SK-N-SH (cell line): ENCODE results near the gene NT5C1B. TPM values are rescaled to one million over a fixed set of nuclear protein-coding genes. Genes with fewer than 3 reads are reported as not detected.

Experiments used
- CTCF ChIA-PET: fragments of 300-600, 350-600 bp; formaldehyde crosslinking; extraction: SDS; loops from one replicate; lab custom pipeline; 2021; lab: Yijun Ruan, JAX
- POLR2A ChIA-PET: fragments of 350-600 bp; sonication (Branson Sonifier 250); formaldehyde crosslinking; extraction: SDS; loops from one replicate; lab custom pipeline; 2020; ENCODE audit warnings: antibody characterized with exemption, inconsistent platforms; lab: Yijun Ruan, JAX
- DNase-seq: peaks from one replicate; pipeline ENCODE4 v3.0.0; 2012
- H2AFZ ChIP-seq: fragments of 200-600 bp; sonication (generic); 2 replicates; pipeline ENCODE4 v1.8.1; 2016; ENCODE audit warnings: antibody characterized with exemption, mild to moderate bottlenecking, low read depth
- H3F3A ChIP-seq: fragments of 200-600 bp; sonication (generic); replicated peaks from 2 replicates; pipeline ENCODE3; 2016; ENCODE audit warnings: antibody characterized with exemption, mild to moderate bottlenecking; ENCODE audit not compliant: insufficient read depth
- H3K27ac ChIP-seq, 2 experiments: fragments of 200-500 bp in 1 of 2; fragments of 200-600 bp in 1 of 2; sonication (Bioruptor generic) in 1 of 2; sonication (generic), shearing (Covaris generic) in 1 of 2; 2 replicates each; pipeline versions ENCODE4 v1.5.1 to v1.6.1; 2014 to 2016; ENCODE audit warnings: low read depth in 2 of 2, inconsistent platforms in 1 of 2, low read length in 1 of 2, mild to moderate bottlenecking in 1 of 2, mixed read lengths in 1 of 2
- H3K27me3 ChIP-seq: fragments of 200-600 bp; sonication (generic), shearing (Covaris generic); 2 replicates; pipeline ENCODE4 v1.6.1; 2016; ENCODE audit warnings: mixed run types; ENCODE audit not compliant: insufficient read depth
- H3K36me3 ChIP-seq, 2 experiments: fragments of 200-500 bp in 1 of 2; fragments of 200-600 bp in 1 of 2; sonication (Bioruptor generic) in 1 of 2; sonication (generic) in 1 of 2; replicated peaks in 1 of 2; 2 replicates each; pipeline versions ENCODE3 to v1.5.1; 2014 to 2016; ENCODE audit warnings: low read length in 1 of 2, mild to moderate bottlenecking in 1 of 2; ENCODE audit not compliant: insufficient read depth in 2 of 2, control insufficient read depth in 1 of 2
- H3K4me1 ChIP-seq, 2 experiments: fragments of 200-500 bp in 1 of 2; fragments of 200-600 bp in 1 of 2; sonication (Bioruptor generic) in 1 of 2; sonication (generic), shearing (Covaris generic) in 1 of 2; 2 replicates each; pipeline versions ENCODE4 v1.5.1 to v1.6.1; 2014 to 2016; ENCODE audit warnings: low read depth in 1 of 2, low read length in 1 of 2, mixed run types in 1 of 2; ENCODE audit not compliant: insufficient read depth in 2 of 2, control insufficient read depth in 1 of 2
- H3K4me2 ChIP-seq: fragments of 200-600 bp; sonication (generic), shearing (Covaris generic); 2 replicates; pipeline ENCODE4 v1.6.1; 2017; ENCODE audit warnings: mixed run types
- H3K4me3 ChIP-seq, 2 experiments: fragments of 200-500 bp in 1 of 2; fragments of 200-600 bp in 1 of 2; sonication (Bioruptor generic) in 1 of 2; sonication (generic), shearing (Covaris generic) in 1 of 2; 2 replicates each; pipeline versions ENCODE4 v1.5.1 to v1.8.1; 2014 to 2016; ENCODE audit warnings: low read depth in 2 of 2, inconsistent platforms in 1 of 2, low read length in 1 of 2, mild to moderate bottlenecking in 1 of 2, mixed read lengths in 1 of 2, moderate library complexity in 1 of 2
- H3K79me2 ChIP-seq: fragments of 200-600 bp; sonication (generic); 2 replicates; pipeline ENCODE4 v1.8.1; 2017; ENCODE audit warnings: mild to moderate bottlenecking; ENCODE audit not compliant: insufficient read depth
- H3K9ac ChIP-seq: fragments of 200-600 bp; sonication (generic); 2 replicates; pipeline ENCODE4 v1.6.1; 2017; ENCODE audit warnings: mixed run types
- H3K9me2 ChIP-seq: fragments of 200-600 bp; sonication (generic); 2 replicates; pipeline ENCODE4 v1.6.1; 2017; ENCODE audit warnings: mixed run types
- H3K9me3 ChIP-seq: fragments of 200-600 bp; sonication (generic); 2 replicates; pipeline ENCODE4 v1.6.1; 2017; ENCODE audit warnings: mixed run types, mild to moderate bottlenecking, moderate library complexity
- H4K20me1 ChIP-seq: fragments of 200-600 bp; sonication (generic); 2 replicates; pipeline ENCODE4 v1.6.1; 2017; ENCODE audit warnings: mild to moderate bottlenecking, mixed run types; ENCODE audit not compliant: insufficient read depth
- CTCF ChIP-seq: fragments of 200-600 bp; sonication (generic); IDR thresholded peaks from 2 replicates; pipeline ENCODE4 v1.6.1; 2017; ENCODE audit warnings: antibody characterized with exemption, mild to moderate bottlenecking, moderate library complexity
- ELF1 ChIP-seq: IDR thresholded peaks from 2 replicates; pipeline ENCODE4 v1.4.0; 2012
- EZH2phosphoT487 ChIP-seq: fragments of 200-600 bp; sonication (generic); IDR thresholded peaks from 2 replicates; pipeline ENCODE4 v1.6.1; 2017; ENCODE audit warnings: low read depth, mixed run types, mild to moderate bottlenecking, antibody characterized with exemption, moderate library complexity, borderline replicate concordance
- FOSL2 ChIP-seq: IDR thresholded peaks from 2 replicates; pipeline ENCODE4 v1.4.0; 2012; ENCODE audit warnings: low read depth, mild to moderate bottlenecking, moderate library complexity, borderline replicate concordance
- GABPA ChIP-seq: IDR thresholded peaks from 2 replicates; pipeline ENCODE4 v1.4.0; 2012; ENCODE audit warnings: low read depth, mild to moderate bottlenecking
- GATA2 ChIP-seq: sonication (generic); formaldehyde crosslinking; IDR thresholded peaks from 2 replicates; pipeline ENCODE4 v1.5.0; 2020; ENCODE audit warnings: mild to moderate bottlenecking, missing genetic modification reagents
- JUND ChIP-seq: IDR thresholded peaks from 2 replicates; pipeline ENCODE4 v1.4.0; 2012
- MAX ChIP-seq: IDR thresholded peaks from 2 replicates; pipeline ENCODE4 v1.4.0; 2012; ENCODE audit warnings: low read depth
- MXI1 ChIP-seq: IDR thresholded peaks from 2 replicates; pipeline ENCODE4 v1.6.1; 2012; ENCODE audit warnings: mild to moderate bottlenecking, low read depth, low read length, improper control_type of control experiment
- RFX5 ChIP-seq: IDR thresholded peaks from 2 replicates; pipeline ENCODE4 v1.6.1; 2012; ENCODE audit warnings: mild to moderate bottlenecking, improper control_type of control experiment, low read length
- RXRA ChIP-seq: IDR thresholded peaks from 2 replicates; pipeline ENCODE4 v1.4.0; 2012; ENCODE audit warnings: low read depth, mild to moderate bottlenecking, borderline replicate concordance
- TCF12 ChIP-seq: IDR thresholded peaks from 2 replicates; pipeline ENCODE4 v1.4.0; 2012
- TEAD4 ChIP-seq: IDR thresholded peaks from 2 replicates; pipeline ENCODE4 v1.4.0; 2012; ENCODE audit warnings: mild to moderate bottlenecking, borderline replicate concordance; ENCODE audit not compliant: insufficient read depth
- USF1 ChIP-seq: IDR thresholded peaks from 2 replicates; pipeline ENCODE4 v1.4.0; 2012; ENCODE audit warnings: low read depth, borderline replicate concordance
- ZBTB33 ChIP-seq: IDR thresholded peaks from 2 replicates; pipeline ENCODE4 v1.4.0; 2012; ENCODE audit warnings: low read depth, borderline replicate concordance
- WGBS: methylation state at CpG from one replicate; pipeline ENCODE4 v1.1.6; 2017; ENCODE audit warnings: low lambda C conversion rate; 5-methylcytosine and 5-hydroxymethylcytosine counted together
- polyA plus RNA-seq, 3 experiments: library from polyadenylated mRNA; depleted of rRNA; stranded (reverse); fragments of >200 nt; gene quantifications; 2 replicates each; pipeline ENCODE4 v1.2.3, GENCODE V29; 2012
- TF ChIP-seq, protein P1 (sequence below): fragments of 150-350 bp; IDR thresholded peaks from 2 replicates; pipeline ENCODE4 v1.6.1; 2017; ENCODE audit warnings: antibody characterized with exemption, low read length, low read depth, borderline replicate concordance
- TF ChIP-seq, protein P2 (sequence below): IDR thresholded peaks from 2 replicates; pipeline ENCODE4; 2012

The NT5C1B gene
- polyA plus RNA-seq, 1 of the 3 experiments (the other 2 are of a cell fraction), result not detected

DNA sequence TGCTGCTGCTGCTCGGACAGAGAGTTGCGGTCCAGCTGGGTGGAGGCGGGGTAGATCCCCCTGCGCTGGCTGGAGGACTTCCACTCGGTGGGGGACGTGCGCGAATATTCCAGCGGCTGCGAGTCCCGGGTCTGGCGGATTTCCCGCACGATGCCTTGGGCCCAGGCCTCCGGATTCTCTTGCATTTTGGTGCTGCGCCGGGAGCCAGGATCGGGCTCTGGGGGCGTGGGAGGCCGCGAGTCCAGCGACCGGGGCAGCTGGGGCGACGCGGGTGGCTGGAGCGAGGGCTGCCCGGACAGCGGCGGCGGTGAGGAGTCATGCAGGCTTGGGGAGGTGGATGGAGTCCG is 4.8 kb downstream of the NT5C1B start:
- no peak overlapping the region for H2AFZ ChIP-seq
- no peaks in the 10 kb centered on the region for H3K27me3 ChIP-seq
- no peaks in the 10 kb centered on the region for H3K9me2 ChIP-seq
- no peak overlapping the region for H3K4me2 ChIP-seq
- H3K9ac ChIP-seq, result no peak overlapping the region
- POLR2A ChIA-PET, result no interaction called here
- H3K4me3 ChIP-seq, result no peak overlapping the region
- CTCF ChIA-PET, result no interaction called here
- H3K27ac ChIP-seq, result no peak overlapping the region
- no peaks in the 10 kb centered on the region for H4K20me1 ChIP-seq
- H3K36me3 ChIP-seq, result peaks cover 0 to 15% of the 10 kb centered on the region in 2 experiments
- 94% methylated on average over 30 of the region's 32 CpGs for WGBS
- no peaks in the 10 kb centered on the region for H3F3A ChIP-seq
- H3K4me1 ChIP-seq, result no peaks in the 10 kb centered on the region
- 0 out of 2 replicates have a peak, but pooled peaks cover 6% of the 10 kb centered on the region for H3K9me3 ChIP-seq
- no peak for DNase-seq
- no peak for TF ChIP-seq RXRA
- no peak for TF ChIP-seq MXI1
- TF ChIP-seq, protein P1, sequence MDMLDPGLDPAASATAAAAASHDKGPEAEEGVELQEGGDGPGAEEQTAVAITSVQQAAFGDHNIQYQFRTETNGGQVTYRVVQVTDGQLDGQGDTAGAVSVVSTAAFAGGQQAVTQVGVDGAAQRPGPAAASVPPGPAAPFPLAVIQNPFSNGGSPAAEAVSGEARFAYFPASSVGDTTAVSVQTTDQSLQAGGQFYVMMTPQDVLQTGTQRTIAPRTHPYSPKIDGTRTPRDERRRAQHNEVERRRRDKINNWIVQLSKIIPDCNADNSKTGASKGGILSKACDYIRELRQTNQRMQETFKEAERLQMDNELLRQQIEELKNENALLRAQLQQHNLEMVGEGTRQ, result no peak
- no peak for TF ChIP-seq GATA2
- TF ChIP-seq MAX, result no peak
- no peak for TF ChIP-seq RFX5
- no peak for TF ChIP-seq JUND
- no peaks in the 10 kb centered on the region for H3K79me2 ChIP-seq

GRCh38 chr2:18583905-18584607 is 5.3 kb downstream of the NT5C1B start:
- WGBS, result 92% methylated on average over 36 of the region's 37 CpGs
- no peaks in the 10 kb centered on the region for H3K9me2 ChIP-seq
- H3K27ac ChIP-seq, result no peak overlapping the region
- no peaks in the 10 kb centered on the region for H3K4me1 ChIP-seq
- no peak for TF ChIP-seq FOSL2
- TF ChIP-seq, protein P2, sequence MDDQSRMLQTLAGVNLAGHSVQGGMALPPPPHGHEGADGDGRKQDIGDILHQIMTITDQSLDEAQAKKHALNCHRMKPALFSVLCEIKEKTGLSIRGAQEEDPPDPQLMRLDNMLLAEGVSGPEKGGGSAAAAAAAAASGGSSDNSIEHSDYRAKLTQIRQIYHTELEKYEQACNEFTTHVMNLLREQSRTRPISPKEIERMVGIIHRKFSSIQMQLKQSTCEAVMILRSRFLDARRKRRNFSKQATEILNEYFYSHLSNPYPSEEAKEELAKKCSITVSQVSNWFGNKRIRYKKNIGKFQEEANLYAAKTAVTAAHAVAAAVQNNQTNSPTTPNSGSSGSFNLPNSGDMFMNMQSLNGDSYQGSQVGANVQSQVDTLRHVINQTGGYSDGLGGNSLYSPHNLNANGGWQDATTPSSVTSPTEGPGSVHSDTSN, result no peak
- no peak for TF ChIP-seq ELF1
- no peak for TF ChIP-seq EZH2phosphoT487
- TF ChIP-seq USF1, result no peak
- no peak for TF ChIP-seq TEAD4
- TF ChIP-seq CTCF, result no peak
- TF ChIP-seq TCF12, result no peak
- TF ChIP-seq ZBTB33, result no peak
- TF ChIP-seq GATA2, result no peak
- no peak for TF ChIP-seq GABPA
- POLR2A ChIA-PET, result no interaction called here
- no peaks in the 10 kb centered on the region for H4K20me1 ChIP-seq
- H3K9ac ChIP-seq, result no peak overlapping the region
- H3F3A ChIP-seq, result no peaks in the 10 kb centered on the region
- H2AFZ ChIP-seq, result no peak overlapping the region
- peaks cover 9% of the 10 kb centered on the region for H3K9me3 ChIP-seq
- peaks cover 0 to 15% of the 10 kb centered on the region in 2 experiments for H3K36me3 ChIP-seq
- no peaks in the 10 kb centered on the region for H3K27me3 ChIP-seq
- CTCF ChIA-PET, result no interaction called here
- H3K79me2 ChIP-seq, result no peaks in the 10 kb centered on the region
- DNase-seq, result no peak
- no peak overlapping the region for H3K4me3 ChIP-seq
- no peak overlapping the region for H3K4me2 ChIP-seq
